ENCODE measurements around the gene ATP8B2.

GRCh38 chr1:154342132-154342531, 16.8 kb downstream of the ATP8B2 start:
- TF ChIP-seq CTCF (IDR thresholded peaks at IDR 0.05), result no peak
- TF ChIP-seq POLR2A (IDR thresholded peaks at IDR 0.05), result no peak

Data from Peyer's patch (tissue), 4 donors.